Spleen (tissue), 7 donors: Measurements from ENCODE around the gene SEMA3G.

ENCODE experiments used
- CTCF ChIP-seq, 11 experiments: fragments of 200-600 bp in 7 of 11; fragments of 450-650 bp in 4 of 11; sonication (generic) in 4 of 11; IDR thresholded peaks in 8 of 11; conservative IDR thresholded peaks in 3 of 11; 1 replicate in 7 of 11; 2 replicates in 4 of 11; pipeline versions ENCODE4 v1.4.0 to v1.8.0; 2016 to 2021; ENCODE audit warnings: antibody characterized with exemption in 11 of 11, inconsistent platforms in 4 of 11, mild to moderate bottlenecking in 1 of 11
- POLR2A ChIP-seq, 3 donors: fragments of 450-650 bp; IDR thresholded peaks; one replicate each; pipeline ENCODE4 v1.5.1; 2017; ENCODE audit warnings: antibody characterized with exemption in 3 of 3, mild to moderate bottlenecking in 1 of 3
- POLR2AphosphoS5 ChIP-seq, 3 donors: sonication (generic); formaldehyde crosslinking; IDR thresholded peaks; one replicate each; pipeline ENCODE4 v1.5.1; 2017; ENCODE audit warnings: antibody characterized with exemption in 3 of 3
- donor health status: DM: no; HTN: no; CAD: no; lungs with moderate emphysema.
- donor health status: DM: no; HTN: no; CAD: no.
- donor health status: DM: no; HTN: no; CAD: no.

- TF ChIP-seq CTCF (IDR thresholded peaks at IDR 0.05 in 8 of 11, conservative IDR thresholded peaks at IDR 0.05 in 3 of 11) (no peak), POLR2A (IDR thresholded peaks at IDR 0.05) (no peak), POLR2AphosphoS5 (IDR thresholded peaks at IDR 0.05) (no peak)
Observed at GRCh38 chr3:52458770-52459545, 14.1 kb upstream of the SEMA3G start.
